Heart left ventricle (tissue), 13 donors: ENCODE measurements around the gene PHKA2.

Experiments used
- CTCF ChIP-seq, 12 donors: fragments of 200-600 bp; sonication (generic) in 4 of 12; IDR thresholded peaks; one replicate each; pipeline versions ENCODE4 v1.5.0 to v1.8.0; 2018 to 2022; ENCODE audit warnings: antibody characterized with exemption in 12 of 12, mild to moderate bottlenecking in 5 of 12
- POLR2A ChIP-seq, 2 donors: fragments of 450-650 bp; IDR thresholded peaks; one replicate each; pipeline ENCODE4 v1.6.1; 2017; ENCODE audit warnings: antibody characterized with exemption in 2 of 2, mild to moderate bottlenecking in 2 of 2, moderate library complexity in 2 of 2
- donor health status: ischemic (EF 13 %, LVEDD 7.1; RV severe dilation, severe dysfunction).
- donor health status: DM: no; HTN: yes; CAD: no.
- donor health status: DM: no; HTN: no; CAD: no.
- donor health status: ischemic (EF 25% LVEDD 6.9; RV normal size, moderate dysfunction).
- donor health status: ischemic (EF 25% LVEDD 5.7; RV mildly dilated, moderate dysfunction).
- donor health status: ischemic (EF 35%, LVEDD 5.7; RV mildly dilated, moderate dysfunction).
- donor health status: nonischemic (EF 11% LVEDD 7.7; RV severe dilation, severe dysfunction).
- donor health status: DM: yes; HTN: yes; CAD: no.
- donor health status: PGD.
- donor health status: ischemic (EF 29% LVEDD 5.4; RV normal size, mild dysfunction).
- donor health status: nonischemic (EF 23%, LVEDD 6.1; RV moderate dilation, normal function).

GRCh38 chrX:18929775-18930174 is 54.1 kb downstream of the PHKA2 start:
- no peak for TF ChIP-seq POLR2A (IDR thresholded peaks at IDR 0.05)
- no peak for TF ChIP-seq CTCF (IDR thresholded peaks at IDR 0.05)
